NOMO-1 treated with dmso at 0.1 percent for 144 hours (cell line): ENCODE measurements around the gene ADISSP.

Source experiments
- DNase-seq: peaks from one replicate; lab custom pipeline; 2025; ENCODE audit not compliant: unreplicated experiment; lab: John Stamatoyannopoulos, UW

Gene ADISSP

GRCh38 chr20:3767427-3768341, at the start of gene ADISSP:
Gene ADISSP, minus strand, starts transcription at chr20:3767753. Its CDS starts 7,653 bp downstream, at chr20:3760100.
- DNase-seq, result peak; percentile 98

GRCh38 chr20:3815703-3816315, 48.3 kb upstream of the ADISSP start:
- DNase-seq, result no peak

- DNase-seq, result no peak
These were observed 47.5 kb upstream of the ADISSP start for GRCh38 chr20:3814928-3815495.

- DNase-seq, result no peak
These were observed 46.5 kb upstream of the ADISSP start for GRCh38 chr20:3813848-3814581.

GRCh38 chr20:3812975-3813847, 45.7 kb upstream of the ADISSP start:
- DNase-seq, result no peak

- no peak for DNase-seq
These were observed 44.7 kb upstream of the ADISSP start for GRCh38 chr20:3812259-3812681.

GRCh38 chr20:3811467-3812258, 44.1 kb upstream of the ADISSP start:
- peak; percentile 92 for DNase-seq

GRCh38 chr20:3808544-3808943, 41.0 kb upstream of the ADISSP start:
- DNase-seq, result no peak

- DNase-seq, result no peak
These were observed 37.2 kb upstream of the ADISSP start for GRCh38 chr20:3804781-3805180.

- DNase-seq, result peak; percentile 28
These were observed 36.8 kb upstream of the ADISSP start for GRCh38 chr20:3804254-3804751.

GRCh38 chr20:3803854-3804253, 36.3 kb upstream of the ADISSP start:
- DNase-seq, result no peak

GRCh38 chr20:3803289-3803688, 35.7 kb upstream of the ADISSP start:
- no peak for DNase-seq

GRCh38 chr20:3802524-3803239, 35.1 kb upstream of the ADISSP start:
- no peak for DNase-seq

- DNase-seq, result no peak
These were observed 34.3 kb upstream of the ADISSP start for GRCh38 chr20:3801846-3802245.

GRCh38 chr20:3801299-3801698, 33.7 kb upstream of the ADISSP start:
- no peak for DNase-seq

GRCh38 chr20:3800878-3801260, 33.3 kb upstream of the ADISSP start:
- no peak for DNase-seq

GRCh38 chr20:3800256-3800877, 32.8 kb upstream of the ADISSP start:
- no peak for DNase-seq

GRCh38 chr20:3798908-3799248, 31.3 kb upstream of the ADISSP start:
- DNase-seq, result no peak
